LNCAP (cell line): ENCODE data around the gene SLX4IP.

ENCODE experiments used
- TF ChIP-seq, protein P1 (sequence below): fragments of 450-650 bp; IDR thresholded peaks from 2 replicates; pipeline ENCODE4 v1.5.1; 2017; ENCODE audit warnings: mild to moderate bottlenecking

SLX4IP gene

DNA sequence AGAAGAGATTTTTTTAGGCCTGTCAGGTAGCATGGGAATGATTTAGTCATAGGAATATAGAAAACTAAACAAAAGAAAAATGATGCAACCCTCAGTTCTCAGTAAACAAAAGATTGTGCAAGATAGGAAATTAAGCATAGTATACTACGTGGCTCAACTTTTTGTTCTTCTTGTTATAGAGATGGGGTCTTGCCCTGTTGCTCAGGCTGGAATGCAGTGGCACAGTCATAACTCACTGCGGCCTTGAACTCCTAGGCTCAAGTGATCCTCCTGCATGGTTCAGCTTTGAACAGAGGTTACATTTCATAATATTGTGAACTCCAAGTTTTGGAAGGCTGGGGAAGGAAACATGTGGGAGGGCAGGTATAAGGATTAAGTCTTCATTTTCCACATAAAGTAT lies 28.5 kb downstream of the SLX4IP start:
- TF ChIP-seq, protein P1, sequence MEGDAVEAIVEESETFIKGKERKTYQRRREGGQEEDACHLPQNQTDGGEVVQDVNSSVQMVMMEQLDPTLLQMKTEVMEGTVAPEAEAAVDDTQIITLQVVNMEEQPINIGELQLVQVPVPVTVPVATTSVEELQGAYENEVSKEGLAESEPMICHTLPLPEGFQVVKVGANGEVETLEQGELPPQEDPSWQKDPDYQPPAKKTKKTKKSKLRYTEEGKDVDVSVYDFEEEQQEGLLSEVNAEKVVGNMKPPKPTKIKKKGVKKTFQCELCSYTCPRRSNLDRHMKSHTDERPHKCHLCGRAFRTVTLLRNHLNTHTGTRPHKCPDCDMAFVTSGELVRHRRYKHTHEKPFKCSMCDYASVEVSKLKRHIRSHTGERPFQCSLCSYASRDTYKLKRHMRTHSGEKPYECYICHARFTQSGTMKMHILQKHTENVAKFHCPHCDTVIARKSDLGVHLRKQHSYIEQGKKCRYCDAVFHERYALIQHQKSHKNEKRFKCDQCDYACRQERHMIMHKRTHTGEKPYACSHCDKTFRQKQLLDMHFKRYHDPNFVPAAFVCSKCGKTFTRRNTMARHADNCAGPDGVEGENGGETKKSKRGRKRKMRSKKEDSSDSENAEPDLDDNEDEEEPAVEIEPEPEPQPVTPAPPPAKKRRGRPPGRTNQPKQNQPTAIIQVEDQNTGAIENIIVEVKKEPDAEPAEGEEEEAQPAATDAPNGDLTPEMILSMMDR: no peak

DNA sequence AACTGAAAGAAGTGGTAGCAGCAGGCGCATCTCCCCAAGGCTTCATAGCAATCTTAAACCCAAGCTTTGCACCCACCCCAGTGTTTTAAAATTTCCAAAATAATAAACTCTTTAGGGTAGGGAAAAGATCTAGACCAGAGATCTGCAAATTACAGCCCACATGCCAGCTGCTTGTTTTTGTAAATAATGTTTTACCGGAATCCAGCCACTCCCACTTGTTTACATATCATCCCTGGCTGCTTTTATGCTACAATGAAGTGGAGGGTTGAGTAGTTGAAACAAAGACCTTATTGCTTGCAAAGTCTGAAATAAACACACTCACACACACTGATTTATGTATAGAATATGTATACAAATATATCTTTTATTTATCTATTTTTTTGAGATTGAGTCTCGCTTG lies 30.0 kb downstream of the SLX4IP start:
- TF ChIP-seq, protein P1: no peak

DNA sequence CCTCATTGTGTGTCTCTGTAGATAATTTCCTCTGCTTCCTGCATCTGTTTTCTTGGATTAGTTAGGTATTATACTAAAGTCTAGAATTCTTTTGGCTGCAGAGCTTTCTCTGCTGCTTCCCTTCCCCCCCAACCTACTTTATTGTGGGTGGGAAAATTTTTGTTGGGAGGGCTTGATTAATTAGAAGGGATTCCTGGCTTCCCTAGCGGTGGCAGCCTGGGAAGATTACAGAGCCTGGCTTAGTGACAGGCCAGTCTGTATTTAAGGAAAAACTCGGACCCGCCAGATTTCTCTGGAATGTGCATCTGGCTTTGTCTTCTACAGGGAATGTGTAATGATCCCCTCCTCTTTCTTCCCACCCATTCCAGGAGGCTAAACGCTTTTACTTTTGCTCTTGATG lies 31.2 kb downstream of the SLX4IP start:
- TF ChIP-seq, protein P1: no peak

DNA sequence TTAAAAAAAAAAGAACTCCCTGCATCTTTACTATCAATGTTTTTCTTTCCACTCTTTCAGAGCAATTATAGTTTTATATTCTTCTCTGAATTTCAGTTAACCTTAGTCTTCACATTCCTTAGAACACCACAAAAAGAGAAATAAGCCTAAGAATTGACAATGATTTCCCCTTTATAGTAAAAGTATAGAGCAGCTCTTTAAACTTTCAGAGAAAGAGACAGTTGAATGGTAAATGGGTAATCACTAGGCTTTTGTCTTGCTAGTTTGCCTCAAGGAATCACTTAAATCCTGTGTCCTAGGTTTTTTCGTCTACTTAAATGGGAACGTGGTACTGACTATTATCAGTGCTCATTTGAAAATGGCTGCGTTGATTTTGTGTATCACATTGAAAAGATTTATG lies 31.8 kb downstream of the SLX4IP start:
- TF ChIP-seq, protein P1: no peak

DNA sequence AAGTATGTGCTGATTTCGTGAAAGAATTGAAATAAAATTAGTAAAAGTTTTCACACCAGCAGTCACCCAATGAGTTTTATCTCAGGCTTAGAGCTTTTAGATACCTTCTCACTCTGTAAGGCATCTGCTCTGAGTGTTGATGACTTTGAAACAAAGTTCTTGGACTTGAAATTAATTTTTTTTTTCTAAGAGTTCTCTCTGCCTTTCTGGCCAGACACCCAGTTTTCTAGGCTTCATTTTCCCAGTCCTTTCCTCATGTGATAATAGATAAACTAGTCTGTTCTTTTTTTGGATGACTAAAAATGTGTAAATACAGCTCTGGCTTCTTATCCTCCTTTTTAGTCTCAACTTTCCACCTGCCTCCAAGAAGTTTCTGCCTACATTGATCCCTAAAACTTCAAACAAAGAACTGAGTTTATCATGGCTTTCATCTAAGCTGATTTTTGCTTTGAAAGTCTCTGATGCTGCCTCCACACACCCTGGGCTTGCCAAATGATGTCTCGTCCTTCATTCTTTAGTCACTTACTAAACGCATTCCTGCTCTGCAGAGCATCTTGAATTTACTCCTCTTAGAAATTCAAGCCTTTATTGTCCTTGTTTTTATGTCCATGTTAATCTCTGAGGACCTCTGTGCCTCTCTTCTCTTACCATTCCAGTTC lies 32.7 kb downstream of the SLX4IP start:
- TF ChIP-seq, protein P1: no peak

DNA sequence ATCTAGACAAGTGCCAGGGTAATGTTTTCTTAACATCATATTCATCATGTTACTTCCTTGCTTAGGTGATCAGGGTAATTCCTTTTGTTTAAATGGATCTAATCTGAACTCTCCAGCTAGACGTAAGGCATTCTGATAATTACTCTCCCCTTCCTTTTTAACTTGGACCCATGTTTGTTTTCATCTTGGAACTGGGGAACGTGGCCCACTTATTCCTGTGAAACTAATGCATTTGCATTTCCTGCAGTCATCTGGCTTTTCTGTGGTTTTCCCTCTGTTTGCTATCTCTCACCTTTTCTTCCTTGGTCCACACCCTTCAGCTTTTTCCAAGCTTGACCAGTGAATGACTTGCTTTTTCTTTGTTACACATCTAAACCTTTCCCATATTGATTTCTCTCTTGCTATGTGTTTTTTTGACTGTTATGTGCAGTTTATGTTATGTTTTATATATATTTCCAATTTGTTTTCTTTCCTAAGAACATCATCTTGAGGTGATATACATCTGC lies 33.3 kb downstream of the SLX4IP start:
- TF ChIP-seq, protein P1: no peak

DNA sequence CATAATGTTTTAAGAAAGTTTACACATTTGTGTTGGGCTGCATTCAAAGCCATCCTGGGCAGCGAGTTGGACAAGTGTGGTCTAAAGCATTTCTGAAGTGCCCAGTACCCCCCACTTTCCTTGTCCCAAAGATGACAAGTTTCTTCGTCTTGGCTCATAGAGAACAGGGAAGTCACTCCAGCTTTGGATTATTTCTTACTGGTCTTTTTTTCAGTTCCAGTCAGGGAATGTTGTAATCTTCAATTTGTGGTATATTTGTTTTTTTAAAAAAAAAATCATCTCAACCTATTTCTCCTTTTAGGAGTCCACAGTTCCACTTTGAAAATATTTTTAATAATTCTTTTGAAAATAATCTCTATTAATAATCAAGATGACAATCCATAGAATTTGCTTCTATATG lies 34.0 kb downstream of the SLX4IP start:
- TF ChIP-seq, protein P1: no peak

DNA sequence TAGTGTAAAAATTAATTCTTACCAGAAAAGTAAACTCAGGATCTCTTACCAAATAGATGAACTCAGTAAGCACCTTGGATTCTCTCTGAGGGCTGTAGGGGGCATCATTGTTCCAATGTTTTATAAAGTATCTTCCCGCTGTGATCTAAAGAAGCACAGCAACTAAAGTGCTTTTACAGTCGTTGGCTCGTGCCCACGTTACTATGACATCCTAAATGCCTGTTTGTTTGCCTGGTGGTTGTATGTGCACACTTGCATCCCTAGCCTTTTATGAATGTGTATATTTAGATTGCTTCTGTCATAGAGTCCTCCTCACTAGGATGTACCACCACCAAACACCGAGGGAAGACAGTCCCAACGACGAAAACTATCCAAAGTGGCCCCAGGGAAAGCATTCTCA lies 34.5 kb downstream of the SLX4IP start:
- TF ChIP-seq, protein P1: peak; percentile 78
